Naive thymus-derived CD4-positive, alpha-beta T cell (primary cell): ENCODE measurements around the gene ZNF793. TPM values are rescaled to one million over a fixed set of nuclear protein-coding genes. Genes with fewer than 3 reads are reported as not detected.

Experiments used
- ATAC-seq: fragments of 150-1000 bp; cut with Tn5 transposase; 2 replicates; pipeline ENCODE4 v1.10.0; 2021; ENCODE audit warnings: mild to moderate bottlenecking, moderate library complexity
- CTCF ChIA-PET: fragments of 350-600 bp; sonication (Branson Sonifier 250); formaldehyde crosslinking; loops from one replicate; lab custom pipeline; 2021; ENCODE audit warnings: antibody characterized with exemption; lab: Charles Lee
- POLR2A ChIA-PET: fragments of 350-600 bp; sonication (Branson Sonifier 250); formaldehyde crosslinking; loops from one replicate; lab custom pipeline; 2021; ENCODE audit warnings: antibody characterized with exemption, inconsistent platforms; lab: Charles Lee
- DNase-seq, 9 donors: peaks; one replicate each; pipeline versions ENCODE4 v3.0.0 to v3.0.0-alpha.2; 2020 to 2022; ENCODE audit warnings: mixed read lengths in 1 of 9
- H3K27ac ChIP-seq: one replicate; pipeline ENCODE4 v1.7.0; 2013; ENCODE audit warnings: mild to moderate bottlenecking, low read depth, low read length, moderate library complexity
- H3K27me3 ChIP-seq, 2 donors: one replicate each; pipeline ENCODE4 v1.7.0; 2013; ENCODE audit warnings: low read length in 2 of 2, mild to moderate bottlenecking in 2 of 2, moderate library complexity in 2 of 2; ENCODE audit not compliant: control insufficient read depth in 2 of 2, insufficient read depth in 2 of 2
- H3K36me3 ChIP-seq, 3 experiments: 1 replicate in 2 of 3; 2 replicates in 1 of 3; pipeline ENCODE4 v1.7.0; 2013; ENCODE audit warnings: low read length in 3 of 3, mild to moderate bottlenecking in 3 of 3, moderate library complexity in 1 of 3; ENCODE audit not compliant: insufficient read depth in 3 of 3, control insufficient read depth in 2 of 3
- H3K4me1 ChIP-seq, 2 donors: one replicate each; pipeline ENCODE4 v1.7.0; 2013; ENCODE audit warnings: low read length in 2 of 2, mild to moderate bottlenecking in 2 of 2, moderate library complexity in 1 of 2; ENCODE audit not compliant: control insufficient read depth in 2 of 2, insufficient read depth in 2 of 2
- H3K4me3 ChIP-seq: 2 replicates; pipeline ENCODE4 v1.7.0; 2013; ENCODE audit warnings: mild to moderate bottlenecking, low read length
- H3K9me3 ChIP-seq, 3 experiments: 1 replicate in 2 of 3; 2 replicates in 1 of 3; pipeline ENCODE4 v1.7.0; 2013; ENCODE audit warnings: low read length in 3 of 3; ENCODE audit not compliant: control insufficient read depth in 2 of 3
- H3K27ac Mint-ChIP-seq, 9 donors: one replicate each; pipeline ENCODE4 v1.8.0; 2020 to 2022; ENCODE audit warnings: mixed read lengths in 9 of 9, mild to moderate bottlenecking in 8 of 9, moderate library complexity in 5 of 9, inconsistent platforms in 2 of 9
- H3K27me3 Mint-ChIP-seq, 5 donors: one replicate each; pipeline ENCODE4 v1.8.0; 2021 to 2022; ENCODE audit warnings: mixed read lengths in 5 of 5, mild to moderate bottlenecking in 1 of 5
- H3K36me3 Mint-ChIP-seq, 5 donors: one replicate each; pipeline ENCODE4 v1.8.0; 2020 to 2022; ENCODE audit warnings: mixed read lengths in 5 of 5, mild to moderate bottlenecking in 3 of 5, inconsistent platforms in 1 of 5
- H3K4me1 Mint-ChIP-seq, 7 donors: one replicate each; pipeline ENCODE4 v1.8.0; 2020 to 2022; ENCODE audit warnings: mixed read lengths in 7 of 7, mild to moderate bottlenecking in 3 of 7, inconsistent platforms in 1 of 7
- H3K4me3 Mint-ChIP-seq, 10 donors: one replicate each; pipeline ENCODE4 v1.8.0; 2020 to 2022; ENCODE audit warnings: mild to moderate bottlenecking in 10 of 10, mixed read lengths in 10 of 10, moderate library complexity in 6 of 10, inconsistent platforms in 2 of 10
- H3K9me3 Mint-ChIP-seq, 11 donors: one replicate each; pipeline ENCODE4 v1.8.0; 2020 to 2022; ENCODE audit warnings: mixed read lengths in 11 of 11, mild to moderate bottlenecking in 4 of 11, inconsistent platforms in 1 of 11, moderate library complexity in 1 of 11
- intact Hi-C, 2 donors: fragments of 100-400 bp; cut with micrococcal nuclease; formaldehyde crosslinking; loops; one replicate each; pipeline ENCODE4 v1.15.1; 2023
- polyA plus RNA-seq, 2 donors: library from polyadenylated mRNA; unstranded; fragments of 300-500 nt; fragmentation: Illumina TruSeq; gene quantifications; one replicate each; pipeline ENCODE4 v1.2.3, GENCODE V29; 2021
- total RNA-seq, 6 experiments: library from RNA in 5 of 6; stranded (reverse) in 5 of 6; gene quantifications; 1 replicate in 5 of 6; 2 replicates in 1 of 6; pipeline ENCODE4 v1.2.3 and lab custom pipeline; 2021 to 2026

ZNF793 gene
- total and polyA plus RNA-seq, 7 experiments from 2014 or later: 1.1 to 11.7 (median 4.0) TPM

GRCh38 chr19:37583340-37583739 lies 76.6 kb downstream of the ZNF793 start:
- H3K9me3 Mint-ChIP-seq: peaks cover 12 to 65% (median 37%) of the 10 kb centered on the region in 11 donors
- peaks cover 0 to 4% (median 0%) of the 10 kb centered on the region in 7 donors for H3K4me1 Mint-ChIP-seq
- CTCF ChIA-PET: no interaction called here

More at GRCh38 chr19:37583340-37583739, 76.6 kb downstream of the ZNF793 start:
- no peak overlapping the region for H3K4me3 ChIP-seq
- no peaks in the 10 kb centered on the region for H3K27me3 Mint-ChIP-seq
- no peaks in the 10 kb centered on the region for H3K27me3 ChIP-seq
- H3K9me3 ChIP-seq: peaks cover 0 to 91% (median 45%) of the 10 kb centered on the region in 3 experiments
- intact Hi-C loops: no loop called here
- H3K27ac Mint-ChIP-seq: no peak overlapping the region
- DNase-seq: no peak
- H3K36me3 ChIP-seq: peaks cover 16 to 89% (median 51%) of the 10 kb centered on the region in 3 experiments
- H3K4me1 ChIP-seq: no peaks in the 10 kb centered on the region
- H3K4me3 Mint-ChIP-seq: no peak overlapping the region
- H3K36me3 Mint-ChIP-seq: peaks cover 25 to 35% (median 35%) of the 10 kb centered on the region in 5 donors
- POLR2A ChIA-PET: interaction anchor here (0.7 kb wide), 1 partner anchor 129 kb away, joined by 3 read pairs; no protein-coding TSS in a partner anchor
- ATAC-seq: no peak
- H3K27ac ChIP-seq: no peak overlapping the region

Other genes with a start within 250 kb of the ZNF793 start
- gene ZNF527, start 135.8 kb upstream of the ZNF793 start, total RNA-seq: 10 to 100 TPM in 3 of 5 experiments, 1 to 10 TPM in 2; 5.6 to 13.6 (median 13.2) TPM
- gene ZNF527, start 135.8 kb upstream of the ZNF793 start, polyA plus RNA-seq: 10 to 100 TPM in 1 of 2 donors, 1 to 10 TPM in 1; 8.2 to 11.9 TPM
- 10 to 100 TPM in 2 of 5 experiments, 1 to 10 TPM in 3; 4.1 to 16.4 (median 8.5) TPM for gene ZNF569, start 39.5 kb upstream of the ZNF793 start, total RNA-seq
- gene ZNF569, start 39.5 kb upstream of the ZNF793 start, polyA plus RNA-seq: 1 to 10 TPM; 5.0 to 5.9 TPM
- gene ZNF570, start 37.6 kb upstream of the ZNF793 start, total RNA-seq: 10 to 100 TPM in 2 of 5 experiments, 1 to 10 TPM in 3; 5.1 to 10.9 (median 9.1) TPM
- 1 to 10 TPM; 4.1 to 4.6 TPM for gene ZNF570, start 37.6 kb upstream of the ZNF793 start, polyA plus RNA-seq
- 10 to 100 TPM in 1 of 5 experiments, 1 to 10 TPM in 4; 1.5 to 12.4 (median 9.0) TPM for gene ZNF571, start 87.9 kb downstream of the ZNF793 start, total RNA-seq
- 1 to 10 TPM; 5.2 to 5.9 TPM for gene ZNF571, start 87.9 kb downstream of the ZNF793 start, polyA plus RNA-seq
- gene ZNF540, start 87.9 kb downstream of the ZNF793 start, total RNA-seq: 10 to 100 TPM in 4 of 5 experiments, under 1 TPM in 1; 0.99 to 22.7 (median 17.6) TPM
- 1 to 10 TPM; 7.4 to 9.0 TPM for gene ZNF540, start 87.9 kb downstream of the ZNF793 start, polyA plus RNA-seq
- 10 to 100 TPM in 4 of 5 experiments, 1 to 10 TPM in 1; 5.7 to 18.9 (median 14.2) TPM for gene ZFP30, start 148.5 kb downstream of the ZNF793 start, total RNA-seq
- gene ZFP30, start 148.5 kb downstream of the ZNF793 start, polyA plus RNA-seq: 1 to 10 TPM; 2.7 to 3.7 TPM
- gene ZNF607, start 212.8 kb downstream of the ZNF793 start, total RNA-seq: 10 to 100 TPM in 1 of 5 experiments, 1 to 10 TPM in 4; 3.5 to 10.8 (median 6.5) TPM
- gene ZNF607, start 212.8 kb downstream of the ZNF793 start, polyA plus RNA-seq: 1 to 10 TPM; 2.0 to 5.1 TPM